Measurements from ENCODE around the gene ACTN3. TPM values are rescaled to one million over a fixed set of nuclear protein-coding genes. Genes with fewer than 3 reads are reported as not detected.
A peak's percentile ranks its signal among the peaks of the same experiment; 100 is the strongest.

Gene ACTN3
- polyA plus RNA-seq, 3 donors: not detected

DNA sequence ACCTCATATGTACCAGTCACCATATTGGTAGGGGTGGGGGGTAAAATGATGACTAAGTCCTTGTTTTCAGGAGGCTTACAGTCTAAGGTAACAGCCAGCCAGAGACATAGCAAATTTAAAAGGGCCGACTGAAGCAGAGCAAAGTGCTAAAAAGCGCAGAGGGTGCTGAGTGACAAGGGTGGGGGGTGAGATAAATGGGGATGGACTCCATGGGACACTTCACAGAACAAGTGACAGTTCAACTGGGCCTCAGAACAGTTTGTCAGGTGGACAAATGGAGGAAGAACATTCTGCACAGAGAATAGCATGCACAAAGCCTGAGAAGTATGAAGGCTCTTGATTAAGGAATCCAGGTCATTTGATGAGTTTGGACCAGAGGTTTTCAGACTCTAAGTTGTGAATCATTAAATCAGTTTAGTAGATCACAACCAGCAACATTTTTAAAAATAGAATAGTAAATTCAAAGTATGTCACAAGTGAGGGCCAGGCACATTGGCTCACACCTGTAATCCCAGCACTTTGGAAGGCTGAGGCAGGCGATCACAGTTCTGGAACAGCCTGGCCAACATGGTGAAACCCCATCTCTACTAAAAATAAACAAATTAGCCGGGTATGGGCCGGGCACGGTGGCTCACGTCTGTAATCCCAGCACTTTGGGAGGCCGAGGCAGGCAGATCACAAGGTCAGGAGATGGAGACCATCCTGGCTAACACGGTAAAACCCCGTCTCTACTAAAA is 22.2 kb upstream of the ACTN3 start:
- intact Hi-C loops (cut with micrococcal nuclease): no loop called here
- Histone ChIP-seq H4K20me1 (ENCODE audit: insufficient read depth, low read length) (no peaks in the 10 kb centered on the region), H3K9me3 (replicated peaks in 1 of 2; ENCODE audit: control insufficient read depth in 1 of 2, insufficient read depth in 1 of 2, low read length in 2 of 2) (no peaks in the 10 kb centered on the region), H3K27me3 (ENCODE audit: control insufficient read depth in 2 of 2, insufficient read depth in 2 of 2, low read length in 2 of 2) (no peaks in the 10 kb centered on the region), H3K4me3 (replicated peaks in 1 of 3; ENCODE audit: low read depth in 2 of 3, low read length in 3 of 3) (no peak overlapping the region), H3K36me3 (replicated peaks in 1 of 2; ENCODE audit: control insufficient read depth in 1 of 2, insufficient read depth in 2 of 2, low read length in 2 of 2) (peaks cover 26 to 62% of the 10 kb centered on the region in 2 donors), H3K4me2 (replicated peaks; ENCODE audit: extremely low read depth, low read length, poor library complexity, severe bottlenecking) (no peak overlapping the region), H3K4me1 (ENCODE audit: control insufficient read depth in 1 of 2, insufficient read depth in 2 of 2, low read length in 2 of 2) (no peaks in the 10 kb centered on the region), H2AFZ (ENCODE audit: insufficient read depth, low read depth, low read length, poor library complexity, severe bottlenecking) (no peak overlapping the region), H3K79me2 (ENCODE audit: insufficient read depth, low read length) (no peaks in the 10 kb centered on the region), H3K27ac (ENCODE audit: low read depth in 1 of 2, low read length in 2 of 2) (no peak overlapping the region), H3K9ac (ENCODE audit: insufficient read depth, low read length, poor library complexity, severe bottlenecking) (no peak overlapping the region)
- TF ChIP-seq CTCF (IDR thresholded peaks at IDR 0.05): no peak
- Mint-ChIP-seq H3K27me3 (ENCODE audit: low read depth in 3 of 3) (peaks cover 0 to 4% (median 0%) of the 10 kb centered on the region in 3 donors), H3K4me1 (no peaks in the 10 kb centered on the region), H3K9me3 (no peaks in the 10 kb centered on the region), H3K4me3 (no peak overlapping the region), H3K27ac (peak overlapping the region in 1 of 7 donors; percentile 12), H3K36me3 (peaks cover 48 to 69% of the 10 kb centered on the region in 2 donors)
- no peak for DNase-seq
- 100% methylated on average over 3 of the region's 10 CpGs for WGBS (ENCODE audit: insufficient coverage)

DNA sequence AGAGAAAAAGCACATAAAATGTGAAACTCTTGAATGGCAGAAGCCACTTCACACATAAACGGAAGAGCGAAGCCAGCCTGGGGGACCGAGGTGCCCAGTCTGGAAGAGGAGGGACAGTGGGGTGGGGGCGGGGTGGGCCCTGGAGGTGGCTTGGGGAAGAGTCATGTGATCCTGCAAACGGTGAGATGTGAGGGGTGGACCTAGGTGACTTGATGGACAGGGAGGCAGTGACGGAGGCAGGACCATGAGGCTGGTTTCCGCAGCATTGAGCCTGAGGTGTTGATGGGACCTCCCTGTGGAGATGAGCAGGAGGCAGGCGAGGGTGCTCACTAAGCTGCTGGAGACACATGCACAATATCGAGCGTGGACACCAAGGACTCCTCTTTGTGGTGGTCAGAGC is 17.6 kb upstream of the ACTN3 start:
- WGBS (ENCODE audit: insufficient coverage): 88% methylated on average over 10 of the region's 10 CpGs
- peaks cover 0 to 1% (median 0%) of the 10 kb centered on the region in 7 donors for H3K9me3 Mint-ChIP-seq
- no peak overlapping the region for H3K4me2 ChIP-seq (replicated peaks; ENCODE audit: extremely low read depth, low read length, poor library complexity, severe bottlenecking)

More for the DNA sequence above, 17.6 kb upstream of the ACTN3 start:
- no peak overlapping the region for H3K9ac ChIP-seq (ENCODE audit: insufficient read depth, low read length, poor library complexity, severe bottlenecking)
- H3K36me3 ChIP-seq (replicated peaks in 1 of 2; ENCODE audit: control insufficient read depth in 1 of 2, insufficient read depth in 2 of 2, low read length in 2 of 2): peaks cover 10 to 24% of the 10 kb centered on the region in 2 donors
- H3K27ac ChIP-seq (ENCODE audit: low read depth in 1 of 2, low read length in 2 of 2): no peak overlapping the region
- no peak overlapping the region for H2AFZ ChIP-seq (ENCODE audit: insufficient read depth, low read depth, low read length, poor library complexity, severe bottlenecking)
- no peaks in the 10 kb centered on the region for H3K4me1 ChIP-seq (ENCODE audit: control insufficient read depth in 1 of 2, insufficient read depth in 2 of 2, low read length in 2 of 2)
- no peak for TF ChIP-seq CTCF (IDR thresholded peaks at IDR 0.05)
- no peaks in the 10 kb centered on the region for H3K79me2 ChIP-seq (ENCODE audit: insufficient read depth, low read length)
- H3K9me3 ChIP-seq (replicated peaks in 1 of 2; ENCODE audit: control insufficient read depth in 1 of 2, insufficient read depth in 1 of 2, low read length in 2 of 2): no peaks in the 10 kb centered on the region
- peak in 1 of 3 donors; percentile 3 for DNase-seq
- peaks cover 21 to 37% of the 10 kb centered on the region in 2 donors for H3K36me3 Mint-ChIP-seq
- H3K27me3 ChIP-seq (ENCODE audit: control insufficient read depth in 2 of 2, insufficient read depth in 2 of 2, low read length in 2 of 2): no peaks in the 10 kb centered on the region
- intact Hi-C loops (cut with micrococcal nuclease): no loop called here
- no peaks in the 10 kb centered on the region for H3K27me3 Mint-ChIP-seq (ENCODE audit: low read depth in 3 of 3)
- H4K20me1 ChIP-seq (ENCODE audit: insufficient read depth, low read length): no peaks in the 10 kb centered on the region
- H3K4me3 ChIP-seq (replicated peaks in 1 of 3; ENCODE audit: low read depth in 2 of 3, low read length in 3 of 3): no peak overlapping the region
- no peaks in the 10 kb centered on the region for H3K4me1 Mint-ChIP-seq
- no peak overlapping the region for H3K4me3 Mint-ChIP-seq
- H3K27ac Mint-ChIP-seq: no peak overlapping the region
